AG09319 (cell line): ENCODE data around the gene TTR.

Experiments used
- DNase-seq: peaks from one replicate; pipeline ENCODE4 v3.0.0-alpha.2; 2010; ENCODE audit warnings: low read depth; ENCODE audit errors: extremely low read depth
- CTCF ChIP-seq: IDR thresholded peaks from 2 replicates; pipeline ENCODE4 v1.5.1; 2011; ENCODE audit warnings: low read depth, mild to moderate bottlenecking, inconsistent platforms, low read length, moderate library complexity

Gene TTR

GRCh38 chr18:31578126-31578525, 13.6 kb upstream of the TTR start:
- no peak for DNase-seq
- TF ChIP-seq CTCF = no peak

- DNase-seq = no peak
- TF ChIP-seq CTCF = no peak
These were observed 12.3 kb upstream of the TTR start for GRCh38 chr18:31579375-31579774.

- no peak for TF ChIP-seq CTCF
These were observed 10.0 kb upstream of the TTR start for GRCh38 chr18:31581498-31582197.

GRCh38 chr18:31583185-31583854, 8.4 kb upstream of the TTR start:
- no peak for DNase-seq
- no peak for TF ChIP-seq CTCF

More at GRCh38 chr18:31581498-31582197, 10.0 kb upstream of the TTR start:
- no peak for DNase-seq

- no peak for TF ChIP-seq CTCF
- no peak for DNase-seq
These were observed 5.7 kb upstream of the TTR start for GRCh38 chr18:31585991-31586390.

- TF ChIP-seq CTCF = no peak
- no peak for DNase-seq
These were observed 5.1 kb upstream of the TTR start for GRCh38 chr18:31586616-31587015.

GRCh38 chr18:31587529-31587928, 4.1 kb upstream of the TTR start:
- DNase-seq = no peak
- TF ChIP-seq CTCF = no peak
